ENCODE data around the gene CRY2. TPM values are rescaled to one million over a fixed set of nuclear protein-coding genes. Genes with fewer than 3 reads are reported as not detected.

The CRY2 gene
- total and polyA plus RNA-seq, 2 of the 13 experiments (the other 11 are each of a cell fraction or from before 2014, with no cell fraction given) = 10.1 to 12.2 TPM

DNA sequence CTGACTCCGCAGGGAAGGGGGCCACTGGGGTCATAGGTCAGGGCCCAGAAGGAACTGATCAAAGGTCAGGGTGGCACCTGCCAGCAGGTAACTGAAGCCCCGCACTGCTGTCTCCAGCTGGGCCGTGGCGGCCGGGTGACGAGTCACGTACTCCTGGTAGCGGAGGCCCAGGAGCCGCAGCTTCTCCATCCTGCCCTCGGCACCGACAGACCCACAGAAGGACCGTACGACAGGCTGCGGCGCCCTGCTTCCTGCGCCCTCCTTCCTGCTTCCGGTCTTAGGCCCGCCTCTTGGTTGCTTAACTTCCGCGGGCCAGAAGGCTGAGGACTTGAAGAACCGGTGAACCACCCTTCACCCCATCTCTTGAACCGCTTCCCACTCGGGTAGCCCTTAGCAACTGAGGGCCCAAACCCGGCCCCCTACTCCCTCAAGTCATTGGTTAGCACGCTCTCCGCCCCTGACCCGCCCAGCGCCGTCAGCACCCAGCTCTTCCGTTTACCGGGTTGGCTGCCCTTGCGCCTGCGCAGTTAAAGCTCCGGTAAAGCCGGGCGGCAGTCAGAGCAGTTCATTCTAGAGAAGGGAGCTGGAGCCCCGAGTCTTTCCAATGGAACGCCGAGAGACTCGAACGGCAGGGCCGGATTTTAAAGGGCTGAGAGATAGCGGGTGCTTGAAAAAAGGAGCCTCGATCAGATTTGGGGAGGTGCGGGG, 70.5 kb downstream of the CRY2 start, which contains the start of gene PEX16 (continued):
- TF ChIP-seq, protein P1, sequence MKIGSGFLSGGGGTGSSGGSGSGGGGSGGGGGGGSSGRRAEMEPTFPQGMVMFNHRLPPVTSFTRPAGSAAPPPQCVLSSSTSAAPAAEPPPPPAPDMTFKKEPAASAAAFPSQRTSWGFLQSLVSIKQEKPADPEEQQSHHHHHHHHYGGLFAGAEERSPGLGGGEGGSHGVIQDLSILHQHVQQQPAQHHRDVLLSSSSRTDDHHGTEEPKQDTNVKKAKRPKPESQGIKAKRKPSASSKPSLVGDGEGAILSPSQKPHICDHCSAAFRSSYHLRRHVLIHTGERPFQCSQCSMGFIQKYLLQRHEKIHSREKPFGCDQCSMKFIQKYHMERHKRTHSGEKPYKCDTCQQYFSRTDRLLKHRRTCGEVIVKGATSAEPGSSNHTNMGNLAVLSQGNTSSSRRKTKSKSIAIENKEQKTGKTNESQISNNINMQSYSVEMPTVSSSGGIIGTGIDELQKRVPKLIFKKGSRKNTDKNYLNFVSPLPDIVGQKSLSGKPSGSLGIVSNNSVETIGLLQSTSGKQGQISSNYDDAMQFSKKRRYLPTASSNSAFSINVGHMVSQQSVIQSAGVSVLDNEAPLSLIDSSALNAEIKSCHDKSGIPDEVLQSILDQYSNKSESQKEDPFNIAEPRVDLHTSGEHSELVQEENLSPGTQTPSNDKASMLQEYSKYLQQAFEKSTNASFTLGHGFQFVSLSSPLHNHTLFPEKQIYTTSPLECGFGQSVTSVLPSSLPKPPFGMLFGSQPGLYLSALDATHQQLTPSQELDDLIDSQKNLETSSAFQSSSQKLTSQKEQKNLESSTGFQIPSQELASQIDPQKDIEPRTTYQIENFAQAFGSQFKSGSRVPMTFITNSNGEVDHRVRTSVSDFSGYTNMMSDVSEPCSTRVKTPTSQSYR (CRISPR knock-in tag; IDR thresholded peaks at IDR 0.05; ENCODE audit: borderline replicate concordance) = no peak
- TF ChIP-seq ZNF468 (CRISPR knock-in tag; IDR thresholded peaks at IDR 0.05) (no peak), NCOA5 (CRISPR knock-in tag; IDR thresholded peaks at IDR 0.05) (no peak), ZNF225 (CRISPR knock-in tag; IDR thresholded peaks at IDR 0.05) (no peak; the same call in 1 of the 2 replicates), KLF6 (CRISPR knock-in tag; IDR thresholded peaks at IDR 0.05) (0 out of 2 replicates have a peak, but pooled peaks have one; percentile 7), KDM5A (IDR thresholded peaks at IDR 0.05; ENCODE audit: borderline replicate concordance, low read length) (peak; percentile 81; the same call in 1 of the 2 replicates), ZNF460 (CRISPR knock-in tag; IDR thresholded peaks at IDR 0.05; ENCODE audit: borderline replicate concordance) (no peak), ZNF432 (CRISPR knock-in tag; IDR thresholded peaks at IDR 0.05; ENCODE audit: borderline replicate concordance) (no peak), IKZF1 (IDR thresholded peaks at IDR 0.05) (no peak), NR2F2 (IDR thresholded peaks at IDR 0.05; ENCODE audit: borderline replicate concordance, low read depth) (0 out of 2 replicates have a peak, but pooled peaks have one; percentile 15), FOXA1 (IDR thresholded peaks at IDR 0.05) (no peak), FOXA1 (CRISPR knock-in tag; IDR thresholded peaks at IDR 0.05) (no peak), ZNF446 (CRISPR knock-in tag; IDR thresholded peaks at IDR 0.05) (no peak), ZNF891 (CRISPR knock-in tag; IDR thresholded peaks at IDR 0.05) (peak; percentile 80; the same call in 1 of the 2 replicates), DR1 (CRISPR knock-in tag; IDR thresholded peaks at IDR 0.05) (no peak), ZNF616 (CRISPR knock-in tag; IDR thresholded peaks at IDR 0.05; ENCODE audit: low read depth) (no peak), ZNF563 (CRISPR knock-in tag; IDR thresholded peaks at IDR 0.05) (no peak), ZNF367 (CRISPR knock-in tag; IDR thresholded peaks at IDR 0.05; ENCODE audit: borderline replicate concordance) (peak; percentile 82; the same call in 1 of the 2 replicates), NRL (CRISPR knock-in tag; IDR thresholded peaks at IDR 0.05; ENCODE audit: borderline replicate concordance) (peak; percentile 77; the same call in 1 of the 2 replicates), ATM (IDR thresholded peaks at IDR 0.05; ENCODE audit: borderline replicate concordance) (no peak)
- TF ChIP-seq, protein P2, sequence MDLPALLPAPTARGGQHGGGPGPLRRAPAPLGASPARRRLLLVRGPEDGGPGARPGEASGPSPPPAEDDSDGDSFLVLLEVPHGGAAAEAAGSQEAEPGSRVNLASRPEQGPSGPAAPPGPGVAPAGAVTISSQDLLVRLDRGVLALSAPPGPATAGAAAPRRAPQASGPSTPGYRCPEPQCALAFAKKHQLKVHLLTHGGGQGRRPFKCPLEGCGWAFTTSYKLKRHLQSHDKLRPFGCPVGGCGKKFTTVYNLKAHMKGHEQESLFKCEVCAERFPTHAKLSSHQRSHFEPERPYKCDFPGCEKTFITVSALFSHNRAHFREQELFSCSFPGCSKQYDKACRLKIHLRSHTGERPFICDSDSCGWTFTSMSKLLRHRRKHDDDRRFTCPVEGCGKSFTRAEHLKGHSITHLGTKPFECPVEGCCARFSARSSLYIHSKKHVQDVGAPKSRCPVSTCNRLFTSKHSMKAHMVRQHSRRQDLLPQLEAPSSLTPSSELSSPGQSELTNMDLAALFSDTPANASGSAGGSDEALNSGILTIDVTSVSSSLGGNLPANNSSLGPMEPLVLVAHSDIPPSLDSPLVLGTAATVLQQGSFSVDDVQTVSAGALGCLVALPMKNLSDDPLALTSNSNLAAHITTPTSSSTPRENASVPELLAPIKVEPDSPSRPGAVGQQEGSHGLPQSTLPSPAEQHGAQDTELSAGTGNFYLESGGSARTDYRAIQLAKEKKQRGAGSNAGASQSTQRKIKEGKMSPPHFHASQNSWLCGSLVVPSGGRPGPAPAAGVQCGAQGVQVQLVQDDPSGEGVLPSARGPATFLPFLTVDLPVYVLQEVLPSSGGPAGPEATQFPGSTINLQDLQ (CRISPR knock-in tag; IDR thresholded peaks at IDR 0.05) = no peak
- TF ChIP-seq, protein P3, sequence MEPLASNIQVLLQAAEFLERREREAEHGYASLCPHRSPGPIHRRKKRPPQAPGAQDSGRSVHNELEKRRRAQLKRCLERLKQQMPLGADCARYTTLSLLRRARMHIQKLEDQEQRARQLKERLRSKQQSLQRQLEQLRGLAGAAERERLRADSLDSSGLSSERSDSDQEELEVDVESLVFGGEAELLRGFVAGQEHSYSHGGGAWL (CRISPR knock-in tag; IDR thresholded peaks at IDR 0.05) = no peak
- TF ChIP-seq, protein P4, sequence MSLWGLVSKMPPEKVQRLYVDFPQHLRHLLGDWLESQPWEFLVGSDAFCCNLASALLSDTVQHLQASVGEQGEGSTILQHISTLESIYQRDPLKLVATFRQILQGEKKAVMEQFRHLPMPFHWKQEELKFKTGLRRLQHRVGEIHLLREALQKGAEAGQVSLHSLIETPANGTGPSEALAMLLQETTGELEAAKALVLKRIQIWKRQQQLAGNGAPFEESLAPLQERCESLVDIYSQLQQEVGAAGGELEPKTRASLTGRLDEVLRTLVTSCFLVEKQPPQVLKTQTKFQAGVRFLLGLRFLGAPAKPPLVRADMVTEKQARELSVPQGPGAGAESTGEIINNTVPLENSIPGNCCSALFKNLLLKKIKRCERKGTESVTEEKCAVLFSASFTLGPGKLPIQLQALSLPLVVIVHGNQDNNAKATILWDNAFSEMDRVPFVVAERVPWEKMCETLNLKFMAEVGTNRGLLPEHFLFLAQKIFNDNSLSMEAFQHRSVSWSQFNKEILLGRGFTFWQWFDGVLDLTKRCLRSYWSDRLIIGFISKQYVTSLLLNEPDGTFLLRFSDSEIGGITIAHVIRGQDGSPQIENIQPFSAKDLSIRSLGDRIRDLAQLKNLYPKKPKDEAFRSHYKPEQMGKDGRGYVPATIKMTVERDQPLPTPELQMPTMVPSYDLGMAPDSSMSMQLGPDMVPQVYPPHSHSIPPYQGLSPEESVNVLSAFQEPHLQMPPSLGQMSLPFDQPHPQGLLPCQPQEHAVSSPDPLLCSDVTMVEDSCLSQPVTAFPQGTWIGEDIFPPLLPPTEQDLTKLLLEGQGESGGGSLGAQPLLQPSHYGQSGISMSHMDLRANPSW (CRISPR knock-in tag; IDR thresholded peaks at IDR 0.05; ENCODE audit: borderline replicate concordance) = no peak

Measured in HepG2 (cell line).